ENCODE results near the gene IFI30. TPM values are rescaled to one million over a fixed set of nuclear protein-coding genes. Genes with fewer than 3 reads are reported as not detected.
"Not testable (repeated sequence)": the region's sequence is repeated elsewhere in the genome, so short reads cannot be mapped to it uniquely, and the experiment has no call there.

The IFI30 gene
- total RNA-seq, 4 donors from 2014 or later, result 4.1 to 17.4 (median 11.4) TPM

- intact Hi-C loops (cut with DNase I; ENCODE audit: low total_unique reads), result no loop called here
Measured at GRCh38 chr19:18204394-18205199, 31.0 kb downstream of the IFI30 start.

DNA sequence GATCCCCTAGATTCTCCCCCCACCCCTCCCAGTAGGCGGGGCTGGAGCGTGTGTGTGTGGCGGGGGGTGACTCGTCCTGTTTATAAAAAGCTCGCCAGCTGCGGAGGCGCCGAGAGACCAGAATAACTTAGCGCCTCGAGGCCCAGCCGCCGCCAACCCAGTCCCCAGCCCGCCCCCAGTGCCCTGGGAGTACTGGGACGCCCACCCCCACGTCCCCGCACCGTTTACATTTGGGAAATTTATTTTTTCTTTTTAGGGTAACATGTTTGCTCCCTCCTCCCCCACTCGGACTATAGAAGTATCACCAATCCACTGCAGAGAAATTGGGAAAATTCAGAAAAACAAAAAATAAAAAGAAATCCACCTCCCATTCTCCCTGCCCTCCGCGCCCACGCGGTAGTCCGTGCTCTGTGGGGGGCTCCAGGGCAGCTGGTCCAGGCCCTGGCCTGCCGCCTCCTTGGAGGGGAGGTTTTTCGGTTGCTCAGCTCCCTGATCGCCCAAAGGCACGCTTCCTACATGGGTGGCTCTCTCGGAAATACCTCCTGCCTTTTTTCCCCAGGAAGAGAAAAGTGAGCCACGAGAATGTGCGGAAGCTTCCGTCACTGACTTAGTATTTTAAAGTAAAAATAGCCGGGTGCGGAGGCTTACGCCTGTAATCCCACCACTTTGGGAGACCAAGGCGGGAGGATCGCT lies 31.7 kb downstream of the IFI30 start:
- Histone ChIP-seq H3K9me3 (no peaks in the 10 kb centered on the region), H3K36me3 (no peaks in the 10 kb centered on the region), H3K4me1 (peaks cover 0 to 7% of the 10 kb centered on the region in 2 donors), H3K4me3 (peak overlapping the region; percentile 55 to 75), H3K27me3 (no peaks in the 10 kb centered on the region), H3K27ac (peak overlapping the region; percentile 98 to 100)
- intact Hi-C loops (cut with DNase I; ENCODE audit: low total_unique reads), result no loop called here
- no peak for TF ChIP-seq CTCF (IDR thresholded peaks at IDR 0.05)
- TF ChIP-seq POLR2A (IDR thresholded peaks at IDR 0.05), result peak; percentile 54 to 87
- peak; percentile 85 to 91 for DNase-seq

More at GRCh38 chr19:18204394-18205199, 31.0 kb downstream of the IFI30 start:
- Histone ChIP-seq H3K27ac (peak overlapping the region; percentile 98 to 100), H3K4me3 (peak overlapping the region; percentile 55 to 75), H3K4me1 (peaks cover 0 to 7% of the 10 kb centered on the region in 2 donors), H3K36me3 (no peaks in the 10 kb centered on the region), H3K27me3 (no peaks in the 10 kb centered on the region), H3K9me3 (no peaks in the 10 kb centered on the region)
- TF ChIP-seq POLR2A (IDR thresholded peaks at IDR 0.05) (peak; percentile 4 to 67), CTCF (IDR thresholded peaks at IDR 0.05) (no peak)
- peak; percentile 79 to 84 for DNase-seq

DNA sequence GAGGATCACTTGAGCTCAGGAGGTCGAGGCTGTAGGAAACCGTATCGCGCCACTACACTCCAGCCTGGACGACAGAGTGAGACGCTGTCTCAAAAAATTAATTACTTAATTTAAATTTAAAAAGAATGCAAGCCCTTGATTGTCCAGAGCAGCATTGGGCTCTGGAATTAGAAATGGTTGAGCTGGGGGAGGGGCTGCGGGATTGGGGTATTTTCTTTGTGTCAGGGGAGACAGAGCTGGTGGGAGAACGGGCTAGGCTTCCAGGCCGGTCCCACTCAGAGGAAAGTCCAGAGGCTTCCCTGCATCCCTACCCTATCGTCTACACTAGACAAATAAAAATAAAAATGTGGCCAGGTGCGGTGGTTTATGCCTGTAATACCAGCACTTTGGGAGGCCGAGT lies 32.4 kb downstream of the IFI30 start:
- DNase-seq, result no peak
- peak overlapping the region; percentile 98 to 100 for H3K27ac ChIP-seq
- H3K36me3 ChIP-seq, result no peaks in the 10 kb centered on the region
- H3K27me3 ChIP-seq, result no peaks in the 10 kb centered on the region
- intact Hi-C loops (cut with DNase I; ENCODE audit: low total_unique reads), result no loop called here
- no peaks in the 10 kb centered on the region for H3K9me3 ChIP-seq
- TF ChIP-seq POLR2A (IDR thresholded peaks at IDR 0.05), result no peak
- TF ChIP-seq CTCF (IDR thresholded peaks at IDR 0.05), result no peak
- H3K4me1 ChIP-seq, result peaks cover 0 to 7% of the 10 kb centered on the region in 2 donors
- peak overlapping the region in 1 of 2 donors; percentile 75 for H3K4me3 ChIP-seq

DNA sequence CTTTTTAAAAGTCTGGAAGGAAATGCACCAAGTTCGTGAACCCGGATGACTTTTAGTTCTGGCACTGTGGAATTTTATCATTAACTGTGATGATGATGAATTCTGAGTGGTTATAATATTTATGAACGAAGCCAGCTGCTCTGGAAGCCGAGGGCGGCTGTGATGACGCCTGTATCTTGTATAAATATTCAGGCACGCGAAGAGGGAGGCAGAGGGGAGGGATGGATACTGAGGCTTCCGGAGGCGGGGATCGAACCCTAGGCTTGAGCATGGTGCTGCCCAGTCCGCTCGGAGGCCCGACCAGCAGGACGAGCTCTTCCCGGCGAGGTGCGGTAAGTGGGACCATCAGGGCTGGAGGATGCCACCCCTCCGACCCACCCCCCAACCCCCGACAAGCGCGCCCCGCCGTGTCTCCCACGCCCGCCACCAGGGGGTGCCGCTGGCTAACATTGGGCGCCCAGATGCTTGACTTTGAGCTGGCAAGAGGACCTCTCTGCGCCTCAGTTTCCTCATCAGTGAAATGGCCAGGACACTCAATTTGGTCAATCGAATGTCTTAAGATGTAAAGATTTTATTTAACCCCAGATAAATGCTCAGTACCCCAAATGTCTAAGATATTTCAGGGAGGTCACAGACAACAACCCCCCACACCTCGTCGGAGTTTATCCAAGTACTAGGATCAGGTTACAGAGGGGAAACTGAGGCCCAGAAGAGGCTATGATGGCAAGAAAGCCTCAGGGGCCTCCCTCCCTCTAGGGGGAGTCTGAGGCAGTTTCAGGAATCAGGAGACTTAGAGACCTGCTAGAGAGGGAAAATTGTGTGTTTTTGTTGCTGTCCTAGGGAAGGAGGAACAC lies 34.7 kb downstream of the IFI30 start:
- Histone ChIP-seq H3K4me3 (no peak overlapping the region), H3K4me1 (no peaks in the 10 kb centered on the region), H3K27ac (peak overlapping the region in 1 of 2 donors; percentile 35), H3K27me3 (no peaks in the 10 kb centered on the region), H3K9me3 (no peaks in the 10 kb centered on the region), H3K36me3 (no peaks in the 10 kb centered on the region)
- intact Hi-C loops (cut with DNase I; ENCODE audit: low total_unique reads), result no loop called here
- TF ChIP-seq POLR2A (IDR thresholded peaks at IDR 0.05), result no peak
- peak; percentile 31 to 70 (median 50) for TF ChIP-seq CTCF (IDR thresholded peaks at IDR 0.05)
- DNase-seq, result peak; percentile 37 to 40

DNA sequence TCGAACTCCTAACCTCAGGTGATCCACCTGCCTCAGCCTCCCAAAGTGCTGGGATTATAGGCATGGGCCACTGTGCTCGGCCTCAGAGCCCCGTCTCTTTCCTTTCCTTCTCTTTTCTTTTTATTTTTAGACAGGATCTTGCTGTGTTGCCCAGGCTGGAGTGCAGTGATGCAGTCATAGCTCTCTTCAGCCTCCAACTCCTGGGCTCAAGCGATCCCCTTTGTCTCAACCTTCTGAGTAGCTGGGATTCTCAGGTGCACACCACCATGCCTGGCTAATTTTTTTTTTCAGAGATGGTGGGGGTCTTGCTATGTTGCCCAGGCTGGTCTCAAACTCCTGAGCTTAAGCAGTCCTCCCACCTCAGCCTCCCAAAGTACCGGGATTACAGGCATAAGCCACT lies 36.3 kb downstream of the IFI30 start:
- H3K27me3 ChIP-seq; DNase-seq; H3K36me3 ChIP-seq; H3K27ac ChIP-seq; H3K9me3 ChIP-seq; intact Hi-C loops (cut with DNase I; ENCODE audit: low total_unique reads); H3K4me1 ChIP-seq; H3K4me3 ChIP-seq: not testable (repeated sequence)
